Measurements from ENCODE around the gene CBFB. TPM values are rescaled to one million over a fixed set of nuclear protein-coding genes. Genes with fewer than 3 reads are reported as not detected.

Gene CBFB
- total and polyA plus RNA-seq, 2 of the 13 experiments (the other 11 are each of a cell fraction or from before 2014, with no cell fraction given): 22.1 to 70.8 TPM

DNA sequence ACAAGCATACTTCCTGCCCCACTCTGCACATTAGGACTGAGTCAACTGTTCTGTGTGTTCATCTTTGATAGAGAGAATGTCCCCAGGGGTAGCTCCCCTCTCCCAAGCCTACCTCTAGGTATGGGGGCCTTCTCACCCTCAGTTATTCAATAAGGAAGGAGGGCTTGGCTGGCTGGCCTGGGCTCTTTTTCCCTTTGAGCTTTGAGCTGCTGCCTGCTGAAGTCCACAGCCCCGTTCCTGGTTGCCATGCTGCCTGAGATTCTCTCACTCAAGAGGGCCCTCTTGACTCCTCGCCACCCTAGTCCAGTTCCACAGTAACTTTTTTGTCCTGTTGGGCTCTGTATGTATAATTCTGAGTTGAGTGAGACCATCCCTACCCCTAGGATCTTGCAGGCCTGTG lies 116.8 kb downstream of the CBFB start:
- Histone ChIP-seq H3K79me2 (ENCODE audit: insufficient read depth, low read length) (no peaks in the 10 kb centered on the region), H3K27ac (ENCODE audit: extremely low read length, insufficient read depth, low read length) (no peak overlapping the region), H4K20me1 (ENCODE audit: insufficient read depth, low read length) (peaks cover 9% of the 10 kb centered on the region; the same call in 1 of the 2 replicates), H3K4me1 (ENCODE audit: insufficient read depth, low read length) (peaks cover 8% of the 10 kb centered on the region), H3K4me3 (replicated peaks in 1 of 3; ENCODE audit: insufficient read depth in 1 of 3, low read depth in 2 of 3, low read length in 3 of 3) (no peak overlapping the region), H3K9ac (ENCODE audit: insufficient read depth, low read depth, low read length) (no peak overlapping the region), H3K27me3 (ENCODE audit: control insufficient read depth in 1 of 2, insufficient read depth in 2 of 2, low read length in 2 of 2) (no peaks in the 10 kb centered on the region), H3K36me3 (replicated peaks in 1 of 2; ENCODE audit: control insufficient read depth in 1 of 2, insufficient read depth in 2 of 2, low read length in 2 of 2) (peaks cover 64 to 83% of the 10 kb centered on the region in 2 experiments), H2AFZ (ENCODE audit: low read length) (no peak overlapping the region), H3K4me2 (ENCODE audit: low read depth, low read length) (no peak overlapping the region), H3K9me3 (ENCODE audit: low read length) (no peaks in the 10 kb centered on the region)
- intact Hi-C loops (cut with micrococcal nuclease; ENCODE audit: unreplicated experiment): no loop called here
- 87% methylated on average over 2 of the region's 2 CpGs for WGBS (ENCODE audit: low lambda C conversion rate)
- in situ Hi-C loops (cut with HindIII; ENCODE audit: extremely low pct_ligation_motif_present, low pct_unique_long_range_greater_than_20kb): no loop called here
- no peak for DNase-seq (ENCODE audit: low spot score)
- no peak for FAIRE-seq
- ATAC-seq: no peak
- ChIA-PET CTCF (ENCODE audit: low intra/inter-chr PET ratio, low total read pairs) (no interaction called here), POLR2A (no interaction called here)
- TF ChIP-seq ZNF552 (CRISPR knock-in tag; IDR thresholded peaks at IDR 0.05; ENCODE audit: borderline replicate concordance) (no peak), NPAS2 (CRISPR knock-in tag; IDR thresholded peaks at IDR 0.05; ENCODE audit: borderline replicate concordance) (no peak), ZSCAN22 (CRISPR knock-in tag; IDR thresholded peaks at IDR 0.05) (no peak), ZNF326 (CRISPR knock-in tag; IDR thresholded peaks at IDR 0.05; ENCODE audit: borderline replicate concordance) (no peak), SYNCRIP (IDR thresholded peaks at IDR 0.05; ENCODE audit: insufficient read depth, low read depth, low read length) (no peak), TCF7 (IDR thresholded peaks at IDR 0.05; ENCODE audit: low read depth) (no peak), ZNF17 (CRISPR knock-in tag; IDR thresholded peaks at IDR 0.05) (no peak), NFE2L2 (IDR thresholded peaks at IDR 0.05; ENCODE audit: low read length) (no peak), ZBTB8A (CRISPR knock-in tag; IDR thresholded peaks at IDR 0.05; ENCODE audit: borderline replicate concordance, low read depth) (no peak), ZGPAT (CRISPR knock-in tag; IDR thresholded peaks at IDR 0.05) (no peak)
- TF ChIP-seq, protein P1, sequence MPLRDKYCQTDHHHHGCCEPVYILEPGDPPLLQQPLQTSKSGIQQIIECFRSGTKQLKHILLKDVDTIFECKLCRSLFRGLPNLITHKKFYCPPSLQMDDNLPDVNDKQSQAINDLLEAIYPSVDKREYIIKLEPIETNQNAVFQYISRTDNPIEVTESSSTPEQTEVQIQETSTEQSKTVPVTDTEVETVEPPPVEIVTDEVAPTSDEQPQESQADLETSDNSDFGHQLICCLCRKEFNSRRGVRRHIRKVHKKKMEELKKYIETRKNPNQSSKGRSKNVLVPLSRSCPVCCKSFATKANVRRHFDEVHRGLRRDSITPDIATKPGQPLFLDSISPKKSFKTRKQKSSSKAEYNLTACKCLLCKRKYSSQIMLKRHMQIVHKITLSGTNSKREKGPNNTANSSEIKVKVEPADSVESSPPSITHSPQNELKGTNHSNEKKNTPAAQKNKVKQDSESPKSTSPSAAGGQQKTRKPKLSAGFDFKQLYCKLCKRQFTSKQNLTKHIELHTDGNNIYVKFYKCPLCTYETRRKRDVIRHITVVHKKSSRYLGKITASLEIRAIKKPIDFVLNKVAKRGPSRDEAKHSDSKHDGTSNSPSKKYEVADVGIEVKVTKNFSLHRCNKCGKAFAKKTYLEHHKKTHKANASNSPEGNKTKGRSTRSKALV (CRISPR knock-in tag; IDR thresholded peaks at IDR 0.05): no peak
- BruUV-seq (replicated peaks): no TSS peak
